NCI-H2171 treated with DMSO at 0.1 percent for 48 hours (cell line): ENCODE results near the gene FST.

Source experiments
- DNase-seq: peaks from one replicate; lab custom pipeline; 2025; lab: John Stamatoyannopoulos, UW

Gene FST

GRCh38 chr5:53520813-53521212 is 40.4 kb downstream of the FST start:
- no peak for DNase-seq
